H1 (cell line): Measurements from ENCODE around the gene ZBED4. TPM values are rescaled to one million over a fixed set of nuclear protein-coding genes. Genes with fewer than 3 reads are reported as not detected.

ENCODE experiments used
- FOSL1 ChIP-seq: IDR thresholded peaks from 2 replicates; pipeline ENCODE4 v1.6.1; 2011; ENCODE audit warnings: mild to moderate bottlenecking, low read depth, low read length, moderate library complexity; ENCODE audit not compliant: insufficient read depth
- JUND ChIP-seq: IDR thresholded peaks from 2 replicates; pipeline ENCODE4 v1.6.1; 2011; ENCODE audit warnings: mild to moderate bottlenecking, improper control_type of control experiment, low read length
- RFX5 ChIP-seq: IDR thresholded peaks from 2 replicates; pipeline ENCODE4 v1.6.1; 2011; ENCODE audit warnings: low read depth, low read length, improper control_type of control experiment, borderline replicate concordance
- TEAD4 ChIP-seq: IDR thresholded peaks from 2 replicates; pipeline ENCODE4 v1.6.1; 2012; ENCODE audit warnings: low read depth, low read length, inconsistent platforms, mixed read lengths
- polyA plus RNA-seq, 7 experiments: library from polyadenylated mRNA; depleted of rRNA in 3 of 7; stranded (reverse) in 5 of 7; unstranded in 2 of 7; fragments of >200 nt in 5 of 7; fragments of 200-250 nt in 2 of 7; gene quantifications; 1 replicate in 5 of 7; 2 replicates in 1 of 7; 4 replicates in 1 of 7; pipeline versions ENCODE4 v1.2.1 to v1.2.3, GENCODE V29; 2011 to 2013; ENCODE audit warnings: missing spikeins in 2 of 7, mixed read lengths in 2 of 7
- total RNA-seq: library from RNA; stranded (reverse); fragmentation: NEBNext Ultra II Directional; extraction: Animal tissue kit (Norgen Biotek cat#: 25700); gene quantifications from 2 replicates; pipeline ENCODE4 v1.2.1, GENCODE V29; 2021
- TF ChIP-seq, protein P1 (sequence below), 3 experiments: IDR thresholded peaks; 1 replicate in 2 of 3; 2 replicates in 1 of 3; pipeline versions ENCODE4 v1.5.1 to v1.6.1; 2011; ENCODE audit warnings: low read length in 3 of 3, mild to moderate bottlenecking in 3 of 3, inconsistent platforms in 2 of 3, low read depth in 1 of 3, moderate library complexity in 1 of 3; ENCODE audit not compliant: insufficient read depth in 1 of 3; ENCODE audit errors: control extremely low read depth in 1 of 3

The ZBED4 gene
- total and polyA plus RNA-seq, 2 of the 8 experiments (the other 6 are each of a cell fraction or from before 2014, with no cell fraction given) = 11.0 to 28.3 TPM

DNA sequence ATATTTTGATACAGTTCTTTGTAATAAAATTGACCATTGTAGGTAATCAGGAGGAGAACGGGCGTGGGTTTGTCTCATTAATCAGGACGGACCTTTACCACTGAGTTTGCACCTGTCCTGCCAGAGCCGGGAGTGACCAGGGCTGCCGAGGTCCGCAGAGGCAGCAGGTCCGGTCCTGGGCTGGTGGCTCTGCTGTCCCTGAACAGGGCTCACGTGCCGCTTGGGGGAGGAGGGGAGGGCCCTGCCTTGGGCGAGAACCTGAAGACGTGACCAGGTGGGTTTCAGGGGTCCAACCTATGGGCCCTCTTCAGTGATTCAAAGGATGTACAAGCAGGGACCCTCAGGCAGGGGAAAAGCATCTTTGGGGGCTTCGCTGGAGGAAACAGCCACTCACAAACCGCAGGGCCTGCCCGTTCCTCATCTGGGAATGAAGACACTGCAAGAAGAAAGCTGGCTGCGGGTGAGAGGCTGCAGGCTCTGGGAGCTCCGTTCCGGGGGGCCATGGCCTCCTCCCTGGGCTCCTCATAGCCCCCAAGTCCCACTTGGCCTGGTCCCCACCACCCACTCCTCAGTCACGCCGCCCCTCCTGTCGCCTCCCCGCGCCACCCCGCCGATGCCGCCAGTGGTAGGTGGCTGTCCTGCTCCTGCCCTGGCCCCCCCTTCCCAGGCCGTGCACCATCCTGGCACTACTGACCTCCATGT is 74.0 kb downstream of the ZBED4 start (continued):
- TF ChIP-seq, protein P1, sequence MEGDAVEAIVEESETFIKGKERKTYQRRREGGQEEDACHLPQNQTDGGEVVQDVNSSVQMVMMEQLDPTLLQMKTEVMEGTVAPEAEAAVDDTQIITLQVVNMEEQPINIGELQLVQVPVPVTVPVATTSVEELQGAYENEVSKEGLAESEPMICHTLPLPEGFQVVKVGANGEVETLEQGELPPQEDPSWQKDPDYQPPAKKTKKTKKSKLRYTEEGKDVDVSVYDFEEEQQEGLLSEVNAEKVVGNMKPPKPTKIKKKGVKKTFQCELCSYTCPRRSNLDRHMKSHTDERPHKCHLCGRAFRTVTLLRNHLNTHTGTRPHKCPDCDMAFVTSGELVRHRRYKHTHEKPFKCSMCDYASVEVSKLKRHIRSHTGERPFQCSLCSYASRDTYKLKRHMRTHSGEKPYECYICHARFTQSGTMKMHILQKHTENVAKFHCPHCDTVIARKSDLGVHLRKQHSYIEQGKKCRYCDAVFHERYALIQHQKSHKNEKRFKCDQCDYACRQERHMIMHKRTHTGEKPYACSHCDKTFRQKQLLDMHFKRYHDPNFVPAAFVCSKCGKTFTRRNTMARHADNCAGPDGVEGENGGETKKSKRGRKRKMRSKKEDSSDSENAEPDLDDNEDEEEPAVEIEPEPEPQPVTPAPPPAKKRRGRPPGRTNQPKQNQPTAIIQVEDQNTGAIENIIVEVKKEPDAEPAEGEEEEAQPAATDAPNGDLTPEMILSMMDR (IDR thresholded peaks at IDR 0.05; ENCODE audit: control extremely low read depth in 1 of 3, insufficient read depth in 1 of 3, low read depth in 1 of 3, low read length in 3 of 3) = no peak
- TF ChIP-seq JUND = no peak
- no peak for TF ChIP-seq RFX5
- no peak for TF ChIP-seq FOSL1
- TF ChIP-seq TEAD4 = no peak
